Measurements from ENCODE around the gene CYP2E1. TPM values are rescaled to one million over a fixed set of nuclear protein-coding genes. Genes with fewer than 3 reads are reported as not detected.

Gene CYP2E1
- total RNA-seq, 4 donors from 2014 or later = 0.20 to 2.6 (median 1.4) TPM

Other genes with a start within 250 kb of the CYP2E1 start
- gene TUBGCP2, start 218.5 kb upstream of the CYP2E1 start, total RNA-seq = 10 to 100 TPM; 56.5 to 73.3 (median 62.9) TPM
- gene ZNF511, start 218.4 kb upstream of the CYP2E1 start, total RNA-seq = 10 to 100 TPM; 22.0 to 53.6 (median 26.2) TPM
- gene CALY, start 190.5 kb upstream of the CYP2E1 start, total RNA-seq = 1 to 10 TPM in 1 of 4 donors, under 1 TPM in 1, not detected in 2; 0.13 to 1.5 TPM
- not detected for gene PRAP1, start 180.0 kb upstream of the CYP2E1 start, total RNA-seq
- 10 to 100 TPM in 3 of 4 donors, 1 to 10 TPM in 1; 7.4 to 25.9 (median 18.9) TPM for gene FUOM, start 169.3 kb upstream of the CYP2E1 start, total RNA-seq
- 100 to 1,000 TPM in 2 of 4 donors, 10 to 100 TPM in 2; 73.9 to 135 (median 99.5) TPM for gene ECHS1, start 154.0 kb upstream of the CYP2E1 start, total RNA-seq
- gene PAOX, start 148.1 kb upstream of the CYP2E1 start, total RNA-seq = 10 to 100 TPM in 2 of 4 donors, 1 to 10 TPM in 2; 3.5 to 11.0 (median 9.9) TPM
- 10 to 100 TPM; 23.8 to 40.8 (median 35.0) TPM for gene MTG1, start 133.2 kb upstream of the CYP2E1 start, total RNA-seq
- gene SPRN, start 102.7 kb upstream of the CYP2E1 start, total RNA-seq = under 1 TPM in 1 of 4 donors, not detected in 3; 0.15 TPM
- 10 to 100 TPM in 1 of 4 donors, 1 to 10 TPM in 3; 2.6 to 12.6 (median 3.4) TPM for gene SCART1, start 73.4 kb upstream of the CYP2E1 start, total RNA-seq
- gene SYCE1, start 38.2 kb downstream of the CYP2E1 start, total RNA-seq = 1 to 10 TPM in 2 of 4 donors, not detected in 2; 1.0 to 6.4 TPM
- not detected for gene FRG2B, start 99.4 kb downstream of the CYP2E1 start, total RNA-seq